ENCODE measurements around the gene C6orf132. TPM values are rescaled to one million over a fixed set of nuclear protein-coding genes. Genes with fewer than 3 reads are reported as not detected.

C6orf132 gene
- total RNA-seq, 1 experiment from 2014 or later: 48.4 TPM

GRCh38 chr6:42138630-42139619 lies 3.5 kb downstream of the C6orf132 start:
- Mint-ChIP-seq H3K27me3 (ENCODE audit: low read depth) (peaks cover 1% of the 10 kb centered on the region; the same call in 1 of the 2 replicates), H3K27ac (peak overlapping the region; percentile 84 to 94 (median 86)), H3K9me3 (no peaks in the 10 kb centered on the region), H3K4me3 (peak overlapping the region; percentile 34 to 82), H3K4me1 (peaks cover 70 to 75% of the 10 kb centered on the region in 2 experiments), H3K36me3 (ENCODE audit: insufficient read depth in 1 of 3, low read depth in 3 of 3) (peaks cover 5 to 28% (median 12%) of the 10 kb centered on the region in 3 experiments)
- Histone ChIP-seq H3K4me1 (ENCODE audit: insufficient read depth, low read length) (peaks cover 21% of the 10 kb centered on the region), H3K18ac (ENCODE audit: insufficient read length, low read depth, low read length) (no peak overlapping the region), H3K9ac (ENCODE audit: extremely low read depth, insufficient read length, low read length) (no peak overlapping the region), H3K4ac (ENCODE audit: low read depth, low read length) (no peak overlapping the region), H2BK120ac (ENCODE audit: low read depth, low read length, poor library complexity, severe bottlenecking) (no peak overlapping the region), H2BK15ac (ENCODE audit: low read depth, low read length) (no peak overlapping the region), H2BK5ac (ENCODE audit: insufficient read length, low read length) (no peak overlapping the region), H3K27me3 (ENCODE audit: insufficient read depth, low read length) (no peaks in the 10 kb centered on the region), H2BK20ac (ENCODE audit: low read depth, low read length, poor library complexity, severe bottlenecking) (no peak overlapping the region), H3K23me2 (ENCODE audit: insufficient read length, low read depth, low read length, poor library complexity, severe bottlenecking) (peaks cover 13% of the 10 kb centered on the region), H3K23ac (ENCODE audit: insufficient read length, low read depth, low read length) (no peak overlapping the region), H3K79me1 (ENCODE audit: insufficient read depth, low read depth, low read length, poor library complexity, severe bottlenecking) (no peaks in the 10 kb centered on the region), H4K5ac (ENCODE audit: insufficient read length, low read depth, low read length) (no peak overlapping the region), H3K27ac (ENCODE audit: insufficient read length, low read depth, low read length) (peak overlapping the region; percentile 91), H3K79me2 (ENCODE audit: insufficient read depth, low read length) (peaks cover 20% of the 10 kb centered on the region; the same call in 1 of the 2 replicates), H3K56ac (ENCODE audit: insufficient read length, low read depth, low read length) (no peak overlapping the region), H2AK5ac (ENCODE audit: insufficient read length, low read length) (no peak overlapping the region), H3T11ph (ENCODE audit: low read length) (no peak overlapping the region), H4K91ac (ENCODE audit: insufficient read length, low read depth, low read length) (no peak overlapping the region), H3K4me2 (ENCODE audit: insufficient read depth, insufficient read length, low read length) (no peak overlapping the region), H4K20me1 (ENCODE audit: control insufficient read depth, insufficient read depth, insufficient read length) (no peaks in the 10 kb centered on the region), H4K8ac (replicated peaks; ENCODE audit: insufficient read length, low read depth, low read length) (no peak overlapping the region), H2AFZ (ENCODE audit: low read length) (no peak overlapping the region), H3K9me3 (ENCODE audit: control insufficient read depth, low read depth, low read length) (no peaks in the 10 kb centered on the region), H2BK12ac (ENCODE audit: insufficient read length, low read depth, low read length) (no peak overlapping the region), H3K14ac (ENCODE audit: insufficient read depth, low read length) (no peak overlapping the region)
- TF ChIP-seq CTCF (conservative IDR thresholded peaks at IDR 0.05): no peak
- WGBS (ENCODE audit: extremely low coverage, insufficient read length, low lambda C conversion rate): no CpG with 5 or more reads among the region's 9 CpGs
- peak; percentile 41 for DNase-seq
